OCI-M1 (cell line): ENCODE data around the gene ALDH6A1.

Source experiments
- DNase-seq: peaks from one replicate; lab custom pipeline; 2025; lab: John Stamatoyannopoulos, UW

ALDH6A1 gene

GRCh38 chr14:74049876-74050495, 34.3 kb downstream of the ALDH6A1 start:
- DNase-seq: peak; percentile 50

GRCh38 chr14:74048281-74048680, 36.0 kb downstream of the ALDH6A1 start:
- DNase-seq: peak; percentile 61

- no peak for DNase-seq
Measured at GRCh38 chr14:74045522-74045921, 38.7 kb downstream of the ALDH6A1 start.

DNA sequence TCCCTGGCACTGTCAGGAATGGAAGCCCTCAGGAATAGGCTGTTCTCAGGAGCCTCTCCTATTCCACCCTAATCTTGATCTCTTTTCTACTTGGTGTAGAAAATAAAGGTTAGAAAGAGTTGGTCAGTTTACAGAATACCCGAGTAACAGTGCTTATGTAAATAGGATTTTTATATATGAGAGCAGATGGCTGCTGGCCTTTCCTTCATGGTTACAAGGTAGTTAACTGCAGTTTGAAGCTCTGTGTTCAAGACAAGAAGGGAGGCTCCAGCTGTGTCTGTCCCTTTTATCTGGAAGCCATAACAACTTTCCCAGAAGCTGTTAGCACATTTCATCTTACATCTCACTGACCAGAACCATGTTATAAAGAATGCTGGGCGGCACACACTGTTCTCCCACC, 42.0 kb downstream of the ALDH6A1 start:
- DNase-seq: no peak

GRCh38 chr14:74038020-74038859, 46.0 kb downstream of the ALDH6A1 start:
- DNase-seq: peak; percentile 81

DNA sequence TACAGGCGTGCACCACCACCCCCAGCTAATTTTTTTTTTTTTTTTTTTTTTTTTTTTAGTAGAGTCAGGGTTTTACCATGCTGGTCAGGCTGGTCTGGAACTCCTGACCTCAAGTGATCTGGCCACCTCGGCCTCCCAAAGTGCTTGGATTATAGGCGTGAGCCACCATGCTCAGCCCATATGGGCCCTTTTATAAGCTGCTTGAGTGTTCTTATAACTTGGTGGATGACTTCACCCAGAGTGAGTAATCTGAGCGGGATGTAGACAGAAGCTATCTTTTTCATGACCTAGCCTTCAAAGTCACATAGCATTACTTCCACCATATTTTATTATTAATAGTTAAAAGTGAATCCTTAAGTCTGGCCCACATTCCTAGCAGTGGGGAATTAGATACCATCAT, 48.7 kb downstream of the ALDH6A1 start:
- no peak for DNase-seq

DNA sequence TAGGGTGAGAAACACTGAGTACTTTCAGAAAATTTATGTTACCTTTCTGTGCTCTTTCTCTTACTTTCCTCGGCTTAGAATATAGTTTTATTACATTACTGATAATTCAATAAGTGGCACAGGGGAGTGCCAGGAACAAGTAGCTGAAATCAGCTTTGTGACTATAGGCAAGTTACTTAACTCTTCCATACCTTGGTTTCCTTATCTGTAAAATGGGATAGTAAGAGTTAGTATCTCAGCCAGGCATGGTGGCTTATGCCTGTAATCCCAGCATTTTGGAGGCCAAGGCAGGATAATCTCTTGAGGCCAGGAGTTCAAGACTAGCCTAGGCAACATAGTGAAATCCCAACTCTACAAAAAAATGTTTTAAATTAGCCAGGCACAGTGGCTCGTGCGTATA, 49.7 kb downstream of the ALDH6A1 start:
- DNase-seq: no peak

DNA sequence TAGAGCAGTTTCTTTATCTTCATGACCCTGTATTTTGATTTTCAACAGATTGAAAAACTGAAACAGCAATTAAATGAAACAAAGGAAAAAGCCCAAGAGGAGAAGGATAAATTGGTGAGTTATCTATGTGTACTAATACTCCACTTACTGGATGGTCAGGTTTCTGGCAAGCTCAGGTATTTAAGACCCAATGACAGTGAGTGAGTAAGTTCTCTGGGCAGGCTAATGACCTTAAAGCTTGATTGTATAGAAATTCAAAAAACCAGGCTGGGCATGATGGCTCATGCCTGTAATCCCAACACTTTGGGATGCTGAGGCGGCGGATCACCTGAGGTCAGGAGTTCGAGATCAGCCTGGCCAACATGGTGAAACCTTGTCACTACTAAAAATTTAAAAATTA, 55.1 kb downstream of the ALDH6A1 start:
- no peak for DNase-seq

- DNase-seq: no peak
Measured at GRCh38 chr14:74022346-74022745, 61.9 kb downstream of the ALDH6A1 start.

GRCh38 chr14:74019408-74020137, 64.7 kb downstream of the ALDH6A1 start:
- peak; percentile 23 for DNase-seq

GRCh38 chr14:74018586-74019407, 65.5 kb downstream of the ALDH6A1 start, which contains the start of the genes BBOF1 and ENTPD5:
BBOF1 (plus strand) TSS chr14:74019349; CDS start chr14:74019479, 130 bp downstream.
ENTPD5 (minus strand) TSS chr14:74019288; CDS start chr14:73988102, 31,186 bp downstream.
- peak; percentile 84 for DNase-seq

DNA sequence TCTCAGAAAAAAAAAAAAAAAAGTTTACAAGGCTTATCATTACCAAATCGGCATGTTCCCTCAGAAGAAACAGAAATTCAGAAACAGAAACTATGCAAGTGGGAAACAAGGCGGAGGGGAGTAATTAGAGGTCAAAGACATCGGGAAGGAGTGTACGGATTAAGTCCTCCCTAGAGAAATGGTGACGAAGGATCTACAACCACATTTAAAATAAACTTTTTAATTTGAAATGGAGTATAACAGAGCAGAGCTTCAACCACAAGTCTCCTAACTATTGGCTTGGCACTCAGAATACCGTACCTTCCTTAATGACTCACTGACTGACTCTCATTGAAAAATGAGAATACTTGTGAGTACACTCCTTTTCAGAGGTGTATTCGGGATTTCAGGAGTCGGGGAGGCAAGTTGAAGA, 66.1 kb downstream of the ALDH6A1 start:
- DNase-seq: peak; percentile 66

- peak; percentile 60 for DNase-seq
Measured at GRCh38 chr14:74015963-74016362, 68.3 kb downstream of the ALDH6A1 start.

DNA sequence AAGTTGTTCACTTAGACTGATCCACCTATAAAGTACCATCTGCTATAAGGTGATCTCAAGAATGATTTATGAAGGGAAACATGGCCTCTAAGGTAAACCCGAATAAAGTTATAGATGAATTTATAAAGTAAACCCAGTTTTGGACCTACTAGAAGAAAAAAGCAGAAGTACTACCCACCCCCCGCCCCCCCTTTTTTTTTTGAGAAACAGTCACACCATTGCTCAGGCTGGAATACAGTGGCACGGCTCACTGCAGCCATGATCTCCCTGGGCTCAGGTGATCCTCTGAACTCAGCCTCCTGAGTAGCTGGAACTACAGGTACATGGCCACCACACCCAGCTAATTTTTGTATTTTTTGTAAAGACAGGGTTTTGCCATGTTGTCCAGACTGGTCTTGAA, 69.1 kb downstream of the ALDH6A1 start:
- peak; percentile 50 for DNase-seq

- no peak for DNase-seq
Measured at GRCh38 chr14:74014299-74014698, 70.0 kb downstream of the ALDH6A1 start.

DNA sequence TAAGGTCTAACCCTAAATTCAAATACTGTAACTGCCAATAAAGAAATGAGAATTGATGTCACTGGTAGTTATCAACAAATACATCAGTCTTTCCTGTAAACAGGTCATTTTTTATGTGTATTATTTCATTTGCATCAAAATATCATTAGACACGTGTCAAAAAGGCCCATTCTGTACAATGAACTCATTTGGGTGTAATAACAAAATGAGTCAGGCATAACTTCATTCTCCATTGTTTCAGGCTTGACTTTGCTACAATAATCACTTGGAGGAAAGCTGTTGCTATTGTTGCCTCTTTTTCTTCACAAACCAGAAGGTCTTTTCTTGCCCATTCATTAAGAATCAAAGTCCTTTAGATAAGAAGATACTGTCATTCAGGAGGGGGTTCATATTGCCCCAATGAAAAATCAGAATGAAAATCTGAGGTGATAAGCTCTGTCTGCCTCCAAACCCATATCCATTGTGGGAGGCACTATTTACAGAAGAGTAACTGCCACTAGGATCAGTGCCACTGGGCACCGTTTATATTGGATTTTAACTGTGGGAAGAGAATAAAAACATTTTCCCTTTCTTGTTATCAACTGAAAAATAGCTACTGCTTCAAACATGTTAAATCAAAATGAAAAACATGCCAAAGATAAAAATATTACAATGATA, 75.3 kb downstream of the ALDH6A1 start:
- DNase-seq: no peak
